ENCODE data around the gene EVI5.
"Not testable (repeated sequence)": the region's sequence is repeated elsewhere in the genome, so short reads cannot be mapped to it uniquely, and the experiment has no call there.

The EVI5 gene

GRCh38 chr1:92752719-92753118 lies 32.2 kb downstream of the EVI5 start:
- no peaks in the 10 kb centered on the region for H3K9me3 ChIP-seq
- H3K36me3 ChIP-seq (replicated peaks) = no peaks in the 10 kb centered on the region
- in situ Hi-C loops (cut with MboI; ENCODE audit: low sequenced_read_pairs) = no loop called here
- DNase-seq (ENCODE audit: low spot score in 2 of 2) = no peak
- no peaks in the 10 kb centered on the region for H3K27me3 ChIP-seq (ENCODE audit: low read depth)
- no peak overlapping the region for H3K4me3 ChIP-seq
- H3K4me1 ChIP-seq = no peaks in the 10 kb centered on the region

GRCh38 chr1:92749024-92749634 lies 35.8 kb downstream of the EVI5 start:
- H3K36me3 ChIP-seq (replicated peaks) = no peaks in the 10 kb centered on the region
- in situ Hi-C loops (cut with MboI; ENCODE audit: low sequenced_read_pairs) = no loop called here
- DNase-seq (ENCODE audit: low spot score in 2 of 2) = peak; percentile 53 to 57
- H3K4me3 ChIP-seq = no peak overlapping the region
- H3K4me1 ChIP-seq = no peaks in the 10 kb centered on the region
- H3K27me3 ChIP-seq (ENCODE audit: low read depth) = no peaks in the 10 kb centered on the region
- no peaks in the 10 kb centered on the region for H3K9me3 ChIP-seq

- H3K9me3 ChIP-seq = no peaks in the 10 kb centered on the region
- no peaks in the 10 kb centered on the region for H3K4me1 ChIP-seq
- no peak overlapping the region for H3K4me3 ChIP-seq
- in situ Hi-C loops (cut with MboI; ENCODE audit: low sequenced_read_pairs) = no loop called here
- H3K27me3 ChIP-seq (ENCODE audit: low read depth) = no peaks in the 10 kb centered on the region
- no peaks in the 10 kb centered on the region for H3K36me3 ChIP-seq (replicated peaks)
- DNase-seq (ENCODE audit: low spot score in 2 of 2) = no peak
Measured at GRCh38 chr1:92748138-92748537, 36.8 kb downstream of the EVI5 start.

- Histone ChIP-seq H3K27me3 (ENCODE audit: low read depth) (no peaks in the 10 kb centered on the region), H3K4me3 (no peak overlapping the region), H3K9me3 (no peaks in the 10 kb centered on the region), H3K36me3 (replicated peaks) (no peaks in the 10 kb centered on the region), H3K4me1 (no peaks in the 10 kb centered on the region)
- DNase-seq (ENCODE audit: low spot score in 2 of 2) = no peak
- in situ Hi-C loops (cut with MboI; ENCODE audit: low sequenced_read_pairs) = no loop called here
Measured at GRCh38 chr1:92747735-92748134, 37.2 kb downstream of the EVI5 start.

GRCh38 chr1:92746255-92746654 lies 38.7 kb downstream of the EVI5 start:
- DNase-seq (ENCODE audit: low spot score in 2 of 2); H3K4me3 ChIP-seq; H3K4me1 ChIP-seq; H3K27me3 ChIP-seq (ENCODE audit: low read depth); H3K36me3 ChIP-seq (replicated peaks); in situ Hi-C loops (cut with MboI; ENCODE audit: low sequenced_read_pairs); H3K9me3 ChIP-seq: not testable (repeated sequence)

- in situ Hi-C loops (cut with MboI; ENCODE audit: low sequenced_read_pairs) = no loop called here
- DNase-seq (ENCODE audit: low spot score in 2 of 2) = no peak
- Histone ChIP-seq H3K27me3 (ENCODE audit: low read depth) (no peaks in the 10 kb centered on the region), H3K9me3 (no peaks in the 10 kb centered on the region), H3K4me1 (no peaks in the 10 kb centered on the region), H3K4me3 (no peak overlapping the region), H3K36me3 (replicated peaks) (no peaks in the 10 kb centered on the region)
Measured at GRCh38 chr1:92743221-92743620, 41.7 kb downstream of the EVI5 start.

GRCh38 chr1:92739669-92740524 lies 45.0 kb downstream of the EVI5 start:
- no peak overlapping the region for H3K4me3 ChIP-seq
- in situ Hi-C loops (cut with MboI; ENCODE audit: low sequenced_read_pairs) = no loop called here
- H3K36me3 ChIP-seq (replicated peaks) = peaks cover 2% of the 10 kb centered on the region; the same call in 1 of the 2 replicates
- no peaks in the 10 kb centered on the region for H3K27me3 ChIP-seq (ENCODE audit: low read depth)
- no peaks in the 10 kb centered on the region for H3K4me1 ChIP-seq
- no peaks in the 10 kb centered on the region for H3K9me3 ChIP-seq
- DNase-seq (ENCODE audit: low spot score in 2 of 2) = no peak

- Histone ChIP-seq H3K9me3 (no peaks in the 10 kb centered on the region), H3K4me3 (no peak overlapping the region), H3K27me3 (ENCODE audit: low read depth) (no peaks in the 10 kb centered on the region), H3K4me1 (no peaks in the 10 kb centered on the region), H3K36me3 (replicated peaks) (peaks cover 3% of the 10 kb centered on the region; the same call in 1 of the 2 replicates)
- in situ Hi-C loops (cut with MboI; ENCODE audit: low sequenced_read_pairs) = no loop called here
- peak in 1 of 2 experiments; percentile 15 for DNase-seq (ENCODE audit: low spot score in 2 of 2)
Measured at GRCh38 chr1:92736395-92736794, 48.5 kb downstream of the EVI5 start.

- Histone ChIP-seq H3K4me3 (no peak overlapping the region), H3K36me3 (replicated peaks) (peaks cover 3% of the 10 kb centered on the region; the same call in 1 of the 2 replicates), H3K27me3 (ENCODE audit: low read depth) (no peaks in the 10 kb centered on the region), H3K4me1 (no peaks in the 10 kb centered on the region), H3K9me3 (no peaks in the 10 kb centered on the region)
- in situ Hi-C loops (cut with MboI; ENCODE audit: low sequenced_read_pairs) = no loop called here
- DNase-seq (ENCODE audit: low spot score in 2 of 2) = no peak
Measured at GRCh38 chr1:92730476-92730875, 54.4 kb downstream of the EVI5 start.

- no peaks in the 10 kb centered on the region for H3K27me3 ChIP-seq (ENCODE audit: low read depth)
- no peaks in the 10 kb centered on the region for H3K4me1 ChIP-seq
- in situ Hi-C loops (cut with MboI; ENCODE audit: low sequenced_read_pairs) = no loop called here
- H3K36me3 ChIP-seq (replicated peaks) = no peaks in the 10 kb centered on the region
- no peak overlapping the region for H3K4me3 ChIP-seq
- DNase-seq (ENCODE audit: low spot score in 2 of 2) = no peak
- no peaks in the 10 kb centered on the region for H3K9me3 ChIP-seq
Measured at GRCh38 chr1:92728697-92729096, 56.2 kb downstream of the EVI5 start.

GRCh38 chr1:92723713-92724112 lies 61.2 kb downstream of the EVI5 start:
- in situ Hi-C loops (cut with MboI; ENCODE audit: low sequenced_read_pairs); H3K4me1 ChIP-seq; H3K36me3 ChIP-seq (replicated peaks); DNase-seq (ENCODE audit: low spot score in 2 of 2); H3K27me3 ChIP-seq (ENCODE audit: low read depth); H3K9me3 ChIP-seq; H3K4me3 ChIP-seq: not testable (repeated sequence)

- H3K9me3 ChIP-seq = no peaks in the 10 kb centered on the region
- H3K4me3 ChIP-seq = no peak overlapping the region
- no peaks in the 10 kb centered on the region for H3K4me1 ChIP-seq
- no peaks in the 10 kb centered on the region for H3K36me3 ChIP-seq (replicated peaks)
- DNase-seq (ENCODE audit: low spot score in 2 of 2) = no peak
- in situ Hi-C loops (cut with MboI; ENCODE audit: low sequenced_read_pairs) = no loop called here
- no peaks in the 10 kb centered on the region for H3K27me3 ChIP-seq (ENCODE audit: low read depth)
Measured at GRCh38 chr1:92721886-92722285, 63.0 kb downstream of the EVI5 start.

- H3K36me3 ChIP-seq (replicated peaks); DNase-seq (ENCODE audit: low spot score in 2 of 2); H3K9me3 ChIP-seq; in situ Hi-C loops (cut with MboI; ENCODE audit: low sequenced_read_pairs); H3K4me3 ChIP-seq; H3K4me1 ChIP-seq; H3K27me3 ChIP-seq (ENCODE audit: low read depth): not testable (repeated sequence)
Measured at GRCh38 chr1:92721157-92721556, 63.8 kb downstream of the EVI5 start.

GRCh38 chr1:92715476-92715951 lies 69.4 kb downstream of the EVI5 start:
- H3K4me3 ChIP-seq; H3K27me3 ChIP-seq (ENCODE audit: low read depth); in situ Hi-C loops (cut with MboI; ENCODE audit: low sequenced_read_pairs); H3K36me3 ChIP-seq (replicated peaks); H3K9me3 ChIP-seq; DNase-seq (ENCODE audit: low spot score in 2 of 2); H3K4me1 ChIP-seq: not testable (repeated sequence)
